ENCODE data around the gene POLD3.
"Not testable (repeated sequence)": the region's sequence is repeated elsewhere in the genome, so short reads cannot be mapped to it uniquely, and the experiment has no call there.

- not testable (repeated sequence) for TF ChIP-seq EZH2 (IDR thresholded peaks at IDR 0.05; ENCODE audit: borderline replicate concordance, low read depth, low read length, severe bottlenecking); CTCF (IDR thresholded peaks at IDR 0.05; ENCODE audit: borderline replicate concordance, extremely low read depth, low read length, poor library complexity, severe bottlenecking)
These were observed 66.7 kb downstream of the POLD3 start for GRCh38 chr11:74659124-74659523.

Data from DND-41 (cell line).